Measurements from ENCODE around the gene ZBTB17.

- TF ChIP-seq CTCF (IDR thresholded peaks at IDR 0.05; ENCODE audit: insufficient read depth, low read length) (no peak), REST (IDR thresholded peaks at IDR 0.05; ENCODE audit: insufficient replicate concordance, low read depth) (no peak), GABPA (IDR thresholded peaks at IDR 0.05; ENCODE audit: low read depth) (no peak), POLR2AphosphoS5 (IDR thresholded peaks at IDR 0.05; ENCODE audit: low read depth) (no peak), SPI1 (IDR thresholded peaks at IDR 0.05; ENCODE audit: borderline replicate concordance, low read depth) (no peak)
Observed at GRCh38 chr1:16015491-16015890, 39.6 kb upstream of the ZBTB17 start.
